PC-9 (cell line): ENCODE results near the gene GPR143. TPM values are rescaled to one million over a fixed set of nuclear protein-coding genes. Genes with fewer than 3 reads are reported as not detected.

Experiments used
- BruUV-seq: library from RNA; stranded (reverse); fragments of 400-500 nt; replicated peaks from 2 replicates; lab custom pipeline; 2021; lab: Mats Ljungman, UMichigan
- CTCF ChIA-PET: fragments of 300-600 bp; sonication (Branson Sonifier 250); formaldehyde crosslinking; loops from one replicate; lab custom pipeline; 2022; ENCODE audit warnings: antibody characterized with exemption; lab: Charles Lee
- POLR2A ChIA-PET: fragments of 300-600 bp; sonication (Branson Sonifier 250); formaldehyde crosslinking; loops from one replicate; lab custom pipeline; 2022; ENCODE audit warnings: antibody characterized with exemption; ENCODE audit not compliant: unreplicated experiment; lab: Charles Lee
- DNase-seq, 2 experiments: peaks; one replicate each; pipeline versions ENCODE4 v3.0.0 to v3.0.0-alpha.2; 2015 to 2022; ENCODE audit warnings: mixed read lengths in 1 of 2
- H2AFZ ChIP-seq: fragments of 200-600 bp; sonication (generic); 2 replicates; pipeline ENCODE4 v1.8.1; 2017; ENCODE audit warnings: antibody characterized with exemption
- H3F3A ChIP-seq: fragments of 200-600 bp; sonication (generic); 2 replicates; pipeline ENCODE4 v1.8.1; 2017; ENCODE audit warnings: antibody characterized with exemption, mild to moderate bottlenecking, low read depth; ENCODE audit not compliant: insufficient read depth
- H3K27ac ChIP-seq: fragments of 200-600 bp; sonication (generic); 2 replicates; pipeline ENCODE4 v1.6.1; 2016; ENCODE audit warnings: mixed run types
- H3K27me3 ChIP-seq: fragments of 200-600 bp; sonication (generic); 2 replicates; pipeline ENCODE4 v1.6.1; 2016; ENCODE audit warnings: low read depth, mixed run types; ENCODE audit not compliant: insufficient read depth
- H3K36me3 ChIP-seq: fragments of 200-600 bp; sonication (generic); 2 replicates; pipeline ENCODE4 v1.6.1; 2016; ENCODE audit warnings: low read depth, mixed run types
- H3K4me1 ChIP-seq: fragments of 200-600 bp; sonication (generic); replicated peaks from 2 replicates; pipeline ENCODE4 v1.6.1; 2016; ENCODE audit warnings: mixed run types; ENCODE audit not compliant: insufficient read depth
- H3K4me2 ChIP-seq: fragments of 200-600 bp; sonication (generic); 2 replicates; pipeline ENCODE4 v1.6.1; 2017; ENCODE audit warnings: mixed run types
- H3K4me3 ChIP-seq: fragments of 200-600 bp; sonication (generic); 2 replicates; pipeline ENCODE4 v1.6.1; 2016; ENCODE audit warnings: mixed run types
- H3K79me2 ChIP-seq: fragments of 200-600 bp; sonication (generic); 2 replicates; pipeline ENCODE4 v1.6.1; 2017; ENCODE audit warnings: low read depth, mixed run types
- H3K9me2 ChIP-seq: fragments of 200-600 bp; sonication (generic); 2 replicates; pipeline ENCODE4 v1.8.1; 2017; ENCODE audit warnings: mild to moderate bottlenecking; ENCODE audit not compliant: insufficient read depth
- H3K9me3 ChIP-seq: fragments of 200-600 bp; sonication (generic); 2 replicates; pipeline ENCODE4 v1.8.1; 2016; ENCODE audit warnings: low read depth; ENCODE audit not compliant: insufficient read depth
- H4K20me1 ChIP-seq: fragments of 200-600 bp; sonication (generic); 2 replicates; pipeline ENCODE4 v1.8.1; 2017; ENCODE audit not compliant: insufficient read depth
- CTCF ChIP-seq: fragments of 200-600 bp; sonication (generic); conservative IDR thresholded peaks from 2 replicates; pipeline ENCODE4 v1.6.1; 2017; ENCODE audit warnings: mixed run types, antibody characterized with exemption, mild to moderate bottlenecking, moderate library complexity
- EZH2 ChIP-seq: fragments of 200-600 bp; sonication (generic); IDR thresholded peaks from 2 replicates; pipeline ENCODE4 v1.8.0; 2017; ENCODE audit warnings: antibody characterized with exemption, low read depth
- intact Hi-C: fragments of 100-400 bp; cut with micrococcal nuclease; formaldehyde crosslinking; loops from one replicate; pipeline ENCODE4 v1.10.0; 2022; ENCODE audit not compliant: unreplicated experiment
- total RNA-seq: library from RNA; stranded (reverse); gene quantifications from 2 replicates; pipeline ENCODE4 v1.2.3, GENCODE V29; 2021

The GPR143 gene
- total RNA-seq, 1 experiment from 2014 or later, result not detected

- Histone ChIP-seq H3K9me2 (no peaks in the 10 kb centered on the region), H3K4me3 (no peak overlapping the region), H3K79me2 (no peaks in the 10 kb centered on the region), H3K4me2 (no peak overlapping the region), H3F3A (no peaks in the 10 kb centered on the region), H4K20me1 (no peaks in the 10 kb centered on the region), H3K36me3 (no peaks in the 10 kb centered on the region), H3K27me3 (peaks cover 20% of the 10 kb centered on the region; the same call in 1 of the 2 replicates), H3K9me3 (no peaks in the 10 kb centered on the region; the same call in 1 of the 2 replicates), H3K4me1 (no peaks in the 10 kb centered on the region), H3K27ac (no peak overlapping the region), H2AFZ (no peak overlapping the region)
- DNase-seq, result no peak
- BruUV-seq, result no TSS peak
- ChIA-PET CTCF (no interaction called here), POLR2A (no interaction called here)
- no peak for TF ChIP-seq EZH2
- TF ChIP-seq CTCF, result no peak
- intact Hi-C loops, result no loop called here
Observed at GRCh38 chrX:9797384-9798360, 32.0 kb upstream of the GPR143 start.

DNA sequence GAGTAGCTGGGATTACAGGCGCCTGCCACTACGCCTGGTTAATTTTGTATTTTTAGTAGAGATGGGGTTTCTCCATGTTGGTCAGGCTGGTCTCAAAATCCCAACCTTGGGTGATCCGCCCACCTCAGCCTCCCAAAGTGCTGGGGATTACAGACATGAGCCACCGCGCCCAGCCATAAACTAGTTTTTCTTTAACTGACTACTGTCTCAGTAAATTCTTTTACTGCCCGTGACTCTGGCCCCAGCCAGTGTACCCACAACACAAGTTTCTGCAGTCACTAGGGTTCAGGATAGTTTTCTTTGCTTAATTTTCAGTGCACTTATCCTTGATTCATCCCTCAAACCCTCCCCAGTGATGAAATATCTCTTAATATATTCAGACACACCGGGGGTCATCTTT lies 28.8 kb upstream of the GPR143 start:
- Histone ChIP-seq H3K4me3 (no peak overlapping the region), H3K36me3 (no peaks in the 10 kb centered on the region), H2AFZ (no peak overlapping the region), H3F3A (no peaks in the 10 kb centered on the region), H3K79me2 (no peaks in the 10 kb centered on the region), H3K9me3 (no peaks in the 10 kb centered on the region), H3K4me2 (no peak overlapping the region), H3K27me3 (peaks cover 27% of the 10 kb centered on the region; the same call in 1 of the 2 replicates), H3K27ac (no peak overlapping the region), H3K4me1 (no peaks in the 10 kb centered on the region), H4K20me1 (no peaks in the 10 kb centered on the region), H3K9me2 (no peaks in the 10 kb centered on the region)
- no peak for DNase-seq
- intact Hi-C loops, result no loop called here
- ChIA-PET POLR2A (no interaction called here), CTCF (no interaction called here)
- no TSS peak for BruUV-seq
- no peak for TF ChIP-seq EZH2
- no peak for TF ChIP-seq CTCF

DNA sequence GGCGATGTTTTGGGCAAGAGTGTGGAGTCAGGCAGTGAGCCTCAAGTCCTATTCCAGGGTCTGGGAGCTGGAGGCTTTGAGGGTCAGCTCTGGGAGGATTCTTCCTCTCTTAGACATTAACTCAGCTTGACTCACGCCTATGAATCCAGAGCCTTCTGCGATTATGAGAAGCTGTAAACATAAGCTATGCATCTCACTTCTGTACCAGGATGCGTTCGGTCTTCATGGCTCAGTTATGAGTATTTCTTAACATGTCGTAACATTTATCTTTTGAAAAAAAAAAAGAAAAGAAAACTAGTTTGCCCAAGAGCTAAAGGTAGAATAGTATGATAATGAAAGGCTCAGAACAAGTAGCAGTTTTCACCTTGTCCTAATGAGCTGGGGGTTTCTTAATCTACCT lies 25.2 kb upstream of the GPR143 start:
- no peak overlapping the region for H3K4me2 ChIP-seq
- no peaks in the 10 kb centered on the region; the same call in 1 of the 2 replicates for H3K4me1 ChIP-seq
- no peaks in the 10 kb centered on the region for H3F3A ChIP-seq
- H3K79me2 ChIP-seq, result no peaks in the 10 kb centered on the region
- POLR2A ChIA-PET, result no interaction called here
- CTCF ChIA-PET, result no interaction called here
- no peaks in the 10 kb centered on the region for H4K20me1 ChIP-seq
- no peak overlapping the region for H2AFZ ChIP-seq
- peaks cover 27% of the 10 kb centered on the region; the same call in 1 of the 2 replicates for H3K27me3 ChIP-seq
- no peak for TF ChIP-seq CTCF
- no peak for TF ChIP-seq EZH2
- BruUV-seq, result no TSS peak
- no peak for DNase-seq
- no peaks in the 10 kb centered on the region for H3K36me3 ChIP-seq
- H3K27ac ChIP-seq, result no peak overlapping the region
- H3K9me2 ChIP-seq, result no peaks in the 10 kb centered on the region
- no peaks in the 10 kb centered on the region for H3K9me3 ChIP-seq
- intact Hi-C loops, result no loop called here
- H3K4me3 ChIP-seq, result no peak overlapping the region
